ENCODE data around the gene OR2S2.
"Not testable (repeated sequence)": the region's sequence is repeated elsewhere in the genome, so short reads cannot be mapped to it uniquely, and the experiment has no call there.

The OR2S2 gene

DNA sequence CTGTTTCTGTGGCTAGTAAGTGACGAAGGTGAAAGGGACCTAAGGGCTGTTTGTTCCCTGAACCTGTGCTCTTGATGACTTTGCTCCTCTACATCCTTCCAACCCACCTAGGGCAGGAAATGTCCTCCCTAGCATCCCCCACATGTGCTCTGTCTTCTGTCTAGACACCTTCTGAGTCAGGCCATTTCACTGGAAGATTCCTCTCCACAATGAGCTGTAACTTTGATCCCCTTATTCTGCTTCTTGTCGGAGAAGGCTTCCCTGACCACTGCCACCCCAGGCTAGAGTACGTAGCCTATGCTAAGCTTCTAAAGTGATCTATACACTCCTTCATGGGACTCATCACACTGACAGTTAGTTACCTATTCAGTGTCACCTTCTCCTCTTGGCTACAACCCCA is 27.0 kb downstream of the OR2S2 start:
- DNase-seq, result no peak

DNA sequence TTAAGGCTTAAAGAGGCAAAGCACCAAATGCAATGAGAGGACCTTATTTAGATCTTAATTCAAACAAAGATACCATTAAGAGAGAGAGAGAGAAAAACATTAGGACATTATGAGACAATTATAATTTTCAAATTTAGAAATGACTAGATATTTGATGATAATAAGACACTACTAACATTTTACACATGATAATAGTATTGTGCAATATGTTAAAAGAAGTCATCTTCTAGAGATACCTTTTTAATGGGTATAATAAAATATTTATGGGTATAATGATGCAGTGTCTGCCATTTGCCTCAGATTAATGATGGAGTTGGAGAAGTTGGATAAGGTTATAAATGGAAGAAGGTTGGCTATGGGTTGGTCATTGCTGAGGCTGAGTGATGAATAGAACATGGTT is 27.4 kb downstream of the OR2S2 start:
- DNase-seq, result no peak

DNA sequence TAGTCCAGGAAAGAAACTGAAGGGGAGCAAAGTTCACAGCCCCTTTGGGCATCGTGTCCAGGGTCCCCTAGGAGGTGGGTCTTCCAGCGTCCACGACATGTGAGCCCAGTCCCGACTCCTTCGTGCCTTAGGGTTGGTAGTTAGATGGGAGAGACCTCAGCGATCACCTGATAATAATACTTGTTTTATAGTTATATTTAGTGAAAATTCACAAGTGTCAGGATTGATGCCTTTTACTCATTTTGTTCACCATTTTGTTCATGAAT is 28.6 kb downstream of the OR2S2 start:
- DNase-seq, result no peak

DNA sequence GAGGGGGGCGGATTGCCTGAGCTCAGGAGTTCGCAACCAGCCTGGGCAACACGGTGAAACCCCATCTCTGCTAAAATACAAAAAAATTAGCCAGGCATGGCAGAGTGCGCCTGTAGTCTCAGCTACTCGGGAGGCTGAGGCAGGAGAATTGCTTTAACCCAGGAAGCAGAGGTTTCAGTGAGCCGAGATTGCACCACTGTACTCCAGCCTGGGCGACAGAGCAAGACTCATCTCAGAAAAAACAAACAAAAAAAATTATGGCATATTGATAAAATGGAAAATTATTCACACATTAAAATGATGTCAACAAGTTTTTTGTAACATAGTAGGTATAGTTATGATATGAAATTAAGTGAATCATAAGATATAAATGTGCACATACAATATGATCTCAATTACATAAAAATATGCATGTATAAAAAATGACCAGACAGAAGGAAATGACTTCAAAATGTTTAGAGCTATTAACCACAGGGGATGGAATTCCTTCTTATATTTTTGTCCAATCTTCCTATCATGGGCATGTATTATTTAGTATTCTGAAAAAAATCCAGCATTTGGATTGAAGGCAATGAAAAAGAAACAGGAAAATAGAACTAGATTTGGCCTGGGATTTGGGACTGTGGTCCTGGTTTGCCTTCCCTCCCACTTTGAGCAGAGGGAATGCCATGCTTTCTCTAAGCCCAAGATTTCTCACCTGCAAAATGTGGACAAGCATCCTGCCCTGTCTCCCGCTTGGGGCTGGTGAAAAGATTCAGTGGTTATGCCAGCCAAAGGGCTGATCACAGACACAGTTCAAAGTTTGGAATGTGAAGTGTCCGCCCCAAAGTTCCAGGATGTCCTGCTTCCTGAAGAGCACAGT is 29.1 kb downstream of the OR2S2 start:
- DNase-seq, result no peak

DNA sequence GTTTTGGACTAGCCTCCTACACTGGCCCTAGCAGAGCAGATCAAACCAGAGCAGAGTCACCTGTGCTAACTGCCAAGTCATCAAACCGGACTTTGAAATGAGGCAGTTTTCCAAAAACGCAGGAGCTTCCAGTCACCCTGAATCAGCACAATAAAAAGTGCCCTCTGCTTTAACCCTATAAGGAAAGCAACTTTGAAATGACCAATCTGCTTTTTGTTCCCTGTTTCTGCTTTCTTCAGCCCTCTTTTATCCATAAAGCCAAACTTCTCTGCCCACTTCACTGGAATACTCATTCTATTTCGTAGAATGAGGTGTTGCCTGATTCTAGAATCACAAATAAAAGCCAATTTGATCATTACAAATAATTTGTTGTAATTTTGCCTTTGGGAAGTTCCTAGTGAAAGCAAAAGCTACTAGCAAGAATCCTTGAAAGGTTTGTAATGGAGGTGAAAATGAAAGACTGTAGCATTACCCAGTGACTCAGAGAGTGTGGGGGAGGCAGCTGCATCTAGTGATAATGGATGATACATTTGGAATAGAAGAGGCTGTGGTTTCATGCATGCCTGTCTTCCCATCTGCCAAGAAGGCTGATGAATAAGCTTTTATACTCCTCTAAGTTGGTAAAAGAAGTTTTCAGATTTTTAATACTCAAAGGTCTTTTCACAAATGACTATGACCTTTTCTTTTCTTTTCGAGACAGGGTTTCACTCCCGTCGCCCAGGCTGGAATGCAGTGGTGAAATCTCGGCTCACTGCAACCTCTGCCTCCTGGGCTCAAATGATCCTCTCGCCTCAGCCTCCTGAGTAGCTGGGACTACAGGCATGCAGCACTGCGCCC is 33.8 kb downstream of the OR2S2 start:
- DNase-seq, result no peak

DNA sequence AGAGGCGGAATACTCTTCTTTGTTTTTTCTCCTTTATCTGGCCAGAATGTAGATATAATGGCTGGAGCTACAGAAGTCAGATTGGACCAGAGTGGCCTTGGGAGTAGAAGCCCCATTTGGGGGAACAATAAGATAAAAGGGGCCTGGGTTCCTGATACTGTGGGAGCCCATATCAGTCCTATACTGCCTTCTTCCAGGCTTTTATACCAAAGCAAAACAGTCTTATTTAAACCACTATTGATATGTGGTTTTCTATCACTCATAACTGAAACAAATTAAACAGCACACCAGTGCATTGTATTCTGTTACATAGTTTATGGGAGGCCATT is 34.4 kb downstream of the OR2S2 start:
- DNase-seq, result no peak

DNA sequence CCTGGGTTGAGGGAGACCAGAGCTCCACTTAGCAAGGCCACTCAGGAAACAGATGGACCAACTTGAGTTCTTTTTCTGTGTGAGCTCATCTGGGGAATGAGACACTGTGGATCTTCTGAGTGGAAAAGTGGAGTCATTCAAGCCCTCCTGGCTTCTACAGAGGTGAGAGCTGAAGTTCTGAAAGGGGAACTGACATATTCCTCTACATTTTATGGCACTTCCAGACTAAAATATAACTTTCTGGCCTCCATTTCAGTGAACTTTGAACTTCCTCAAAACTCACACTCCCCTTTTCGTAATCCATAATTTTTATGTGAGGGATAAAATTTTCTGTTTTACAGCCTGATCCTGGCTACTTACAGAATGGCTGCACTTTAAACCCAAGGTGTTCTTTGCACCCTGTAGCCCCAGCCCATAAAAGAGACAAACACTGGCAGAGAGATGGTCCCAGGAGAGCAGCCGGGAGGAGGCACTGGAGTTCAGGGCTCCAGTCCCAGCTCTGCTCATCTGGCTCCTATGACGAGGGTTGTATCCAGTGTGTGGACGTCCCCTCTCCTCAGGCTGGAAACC is 37.8 kb downstream of the OR2S2 start:
- DNase-seq, result peak; percentile 50

DNA sequence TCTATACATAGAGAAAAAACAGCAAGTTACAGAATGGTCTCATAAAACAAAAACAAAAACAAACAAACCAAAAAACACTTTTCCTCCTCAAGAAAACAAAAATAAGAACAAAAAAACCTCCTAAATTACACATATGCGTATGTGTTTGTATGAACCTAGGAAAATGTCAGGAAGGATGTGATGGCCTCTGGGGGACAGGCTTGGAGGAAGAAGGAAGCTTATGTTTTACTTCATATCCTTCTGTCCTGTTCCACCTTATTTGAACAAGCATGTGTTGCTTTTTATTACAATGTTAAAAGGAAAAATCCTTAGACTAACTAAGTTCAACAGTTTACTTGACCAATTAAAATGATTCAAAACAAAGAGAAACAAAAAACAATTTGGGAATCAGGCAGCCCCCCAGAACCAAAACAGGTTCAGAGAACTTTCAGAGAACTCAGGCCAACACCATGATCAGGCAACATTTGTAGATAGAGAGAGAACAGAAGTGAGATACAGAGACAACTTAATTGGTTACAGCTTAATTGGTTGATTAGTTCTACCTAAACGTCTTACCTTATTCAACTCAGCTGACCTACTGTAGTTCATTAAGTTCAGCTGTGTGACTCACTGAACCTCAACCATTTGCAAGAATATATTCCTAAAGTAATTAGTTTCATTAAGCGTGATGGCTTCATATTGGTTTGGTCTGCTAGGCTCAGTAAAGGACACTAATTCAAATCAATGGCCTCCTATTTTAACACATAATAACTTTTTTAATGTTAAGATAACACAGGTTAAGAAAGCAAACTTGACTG is 38.5 kb downstream of the OR2S2 start:
- DNase-seq, result no peak

DNA sequence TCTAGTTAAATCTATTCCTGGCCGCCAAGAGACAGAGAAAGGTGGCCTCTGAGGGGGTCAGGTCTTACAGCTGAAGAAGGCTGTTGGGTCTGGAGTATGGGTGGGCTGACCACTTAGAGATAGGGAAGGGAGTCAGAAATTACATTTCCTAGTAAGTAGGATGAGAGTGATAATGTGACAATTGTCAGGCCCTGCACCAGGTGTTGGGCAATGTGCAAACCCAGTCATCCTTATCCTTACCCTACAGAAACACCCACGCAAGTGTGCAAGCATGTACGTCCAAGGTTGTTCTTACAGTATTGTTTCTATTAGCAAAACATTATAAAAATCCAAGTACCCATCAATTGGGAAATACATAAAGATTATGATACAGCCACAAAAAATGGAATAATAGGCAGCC is 39.2 kb downstream of the OR2S2 start:
- DNase-seq, result no peak

DNA sequence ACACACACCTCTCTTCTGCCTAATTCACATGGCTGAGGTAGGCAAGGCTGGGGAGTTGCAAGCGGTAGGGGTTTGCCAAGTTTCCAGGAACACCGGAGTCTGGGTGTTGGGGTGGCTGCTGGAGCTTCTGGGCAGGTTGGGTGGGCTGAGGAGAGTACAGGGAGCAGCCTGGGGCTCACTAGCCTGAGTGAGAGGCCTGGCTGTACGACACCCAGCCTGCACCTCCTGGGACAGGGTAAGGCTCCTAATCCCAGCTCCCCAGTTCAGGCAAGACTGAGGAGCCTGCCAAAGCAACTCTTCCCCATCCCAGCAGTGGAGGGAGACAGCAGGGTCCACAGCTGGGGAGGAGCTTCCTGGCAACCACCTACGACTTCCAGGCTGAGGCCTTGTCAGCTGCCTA is 40.7 kb downstream of the OR2S2 start:
- DNase-seq, result no peak

DNA sequence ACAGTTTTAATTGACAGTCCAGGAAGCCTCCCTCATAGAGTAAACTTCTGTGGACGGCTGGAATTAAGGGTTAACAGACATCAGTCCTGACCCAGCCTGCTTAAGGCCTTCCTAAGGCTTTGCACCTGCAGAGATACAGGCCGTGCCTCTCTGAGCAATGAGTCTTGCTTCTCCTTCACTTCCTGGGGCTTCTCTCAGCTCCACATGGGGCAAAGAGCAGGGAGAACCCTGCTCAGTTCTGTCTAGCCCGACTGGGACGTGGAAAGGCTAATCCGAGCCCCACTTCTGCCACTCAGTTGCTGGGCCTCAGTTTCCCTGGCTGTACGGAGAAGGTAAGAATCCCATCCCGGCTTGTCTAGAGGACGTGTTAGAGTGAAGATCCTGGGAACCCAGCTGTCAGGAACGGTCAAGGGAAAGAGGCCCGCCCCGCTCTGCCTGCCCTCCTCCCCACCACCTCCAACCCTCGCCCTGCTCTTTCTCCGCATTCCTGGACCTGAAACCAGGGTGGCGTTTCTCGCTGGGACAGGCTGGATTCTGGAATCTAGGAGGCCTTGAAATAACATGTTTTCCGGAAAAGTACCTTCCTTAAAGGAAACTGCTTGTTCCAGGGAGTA is 42.2 kb downstream of the OR2S2 start:
- no peak for DNase-seq

DNA sequence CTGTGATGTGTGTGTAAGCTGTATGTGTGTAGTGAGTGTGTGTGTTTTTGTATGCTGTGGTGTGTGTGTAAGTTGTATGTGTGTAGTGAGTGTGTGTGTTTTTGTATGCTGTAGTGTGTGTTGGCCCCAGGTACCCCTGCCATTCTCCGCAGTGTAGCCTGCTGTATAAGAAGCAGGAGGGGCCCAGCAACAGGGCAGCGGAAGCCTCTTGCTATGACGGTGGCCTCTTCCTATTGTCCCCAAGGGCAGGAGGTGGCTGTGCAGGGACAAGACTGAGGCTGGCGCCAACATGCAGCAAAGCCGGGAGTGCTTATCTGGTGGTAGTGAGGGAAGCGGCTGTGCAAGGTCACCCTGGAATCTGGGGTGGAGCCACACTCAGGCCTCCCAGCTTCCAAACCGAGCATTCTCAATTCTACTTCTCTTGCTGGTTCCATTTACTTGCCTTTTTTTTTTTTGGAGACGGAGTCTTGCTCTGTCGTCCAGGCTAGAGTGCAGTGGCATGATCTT is 43.6 kb downstream of the OR2S2 start:
- no peak for DNase-seq

DNA sequence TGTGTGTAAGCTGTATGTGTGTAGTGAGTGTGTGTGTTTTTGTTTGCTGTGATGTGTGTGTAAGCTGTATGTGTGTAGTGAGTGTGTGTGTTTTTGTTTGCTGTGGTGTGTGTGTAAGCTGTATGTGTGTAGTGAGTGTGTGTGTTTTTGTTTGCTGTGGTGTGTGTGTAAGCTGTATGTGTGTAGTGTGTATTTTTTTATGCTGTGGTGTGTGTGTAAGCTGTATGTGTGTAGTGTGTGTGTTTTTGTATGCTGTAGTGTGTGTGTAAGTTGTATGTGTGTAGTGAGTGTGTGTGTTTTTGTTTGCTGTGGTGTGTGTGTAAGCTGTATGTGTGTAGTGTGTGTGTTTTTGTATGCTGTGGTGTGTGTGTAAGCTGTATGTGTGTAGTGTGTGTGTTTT is 44.5 kb downstream of the OR2S2 start:
- DNase-seq, result not testable (repeated sequence)

DNA sequence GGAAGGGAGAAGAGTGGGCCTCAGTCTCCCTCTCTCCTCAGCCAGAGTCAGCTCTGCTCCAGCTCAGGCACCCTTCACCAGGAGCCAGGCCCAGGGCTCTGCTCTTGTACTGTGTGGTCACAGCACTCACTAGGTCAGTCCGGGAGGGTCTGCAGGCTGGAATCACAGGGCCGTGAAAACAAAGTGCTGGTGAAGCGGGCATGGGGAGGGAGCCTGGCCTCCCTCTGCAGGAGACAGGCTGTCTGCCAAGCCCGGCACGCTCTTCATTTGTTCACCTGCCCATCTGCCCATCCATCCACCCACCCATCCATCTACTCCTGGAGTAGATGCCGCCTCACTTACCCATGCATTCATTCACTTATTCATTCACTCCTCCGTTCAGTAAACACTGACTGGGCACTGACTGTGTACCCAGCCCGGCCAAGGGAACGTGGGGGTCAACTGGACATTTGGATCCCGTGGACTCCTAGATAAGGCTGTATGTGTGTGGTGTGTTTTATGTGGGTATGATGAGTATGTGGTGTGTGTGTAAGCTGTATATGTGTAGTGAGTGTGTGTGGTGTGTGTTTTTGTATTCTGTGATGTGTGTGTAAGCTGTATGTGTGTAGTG is 45.1 kb downstream of the OR2S2 start:
- DNase-seq, result no peak

DNA sequence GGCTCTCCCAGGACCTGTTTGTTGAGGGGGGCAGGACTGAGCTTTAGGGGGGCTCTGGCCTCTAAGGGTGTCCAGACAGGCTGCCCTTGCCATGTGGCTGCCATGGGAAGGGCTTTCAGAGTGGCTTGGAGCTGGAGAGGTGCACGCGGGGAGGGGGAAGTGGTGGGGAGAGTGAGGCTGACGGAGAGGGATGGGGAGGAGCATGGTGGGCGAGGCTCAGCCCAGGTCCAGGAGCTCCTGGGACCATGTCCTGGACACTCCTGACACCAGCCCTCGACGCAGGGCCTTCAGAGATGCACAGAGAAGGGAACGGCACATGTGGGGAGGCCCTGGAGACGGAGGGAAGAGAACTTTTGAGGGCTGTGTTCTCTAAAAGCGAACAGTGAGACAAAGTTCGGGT is 46.3 kb downstream of the OR2S2 start:
- DNase-seq, result no peak

DNA sequence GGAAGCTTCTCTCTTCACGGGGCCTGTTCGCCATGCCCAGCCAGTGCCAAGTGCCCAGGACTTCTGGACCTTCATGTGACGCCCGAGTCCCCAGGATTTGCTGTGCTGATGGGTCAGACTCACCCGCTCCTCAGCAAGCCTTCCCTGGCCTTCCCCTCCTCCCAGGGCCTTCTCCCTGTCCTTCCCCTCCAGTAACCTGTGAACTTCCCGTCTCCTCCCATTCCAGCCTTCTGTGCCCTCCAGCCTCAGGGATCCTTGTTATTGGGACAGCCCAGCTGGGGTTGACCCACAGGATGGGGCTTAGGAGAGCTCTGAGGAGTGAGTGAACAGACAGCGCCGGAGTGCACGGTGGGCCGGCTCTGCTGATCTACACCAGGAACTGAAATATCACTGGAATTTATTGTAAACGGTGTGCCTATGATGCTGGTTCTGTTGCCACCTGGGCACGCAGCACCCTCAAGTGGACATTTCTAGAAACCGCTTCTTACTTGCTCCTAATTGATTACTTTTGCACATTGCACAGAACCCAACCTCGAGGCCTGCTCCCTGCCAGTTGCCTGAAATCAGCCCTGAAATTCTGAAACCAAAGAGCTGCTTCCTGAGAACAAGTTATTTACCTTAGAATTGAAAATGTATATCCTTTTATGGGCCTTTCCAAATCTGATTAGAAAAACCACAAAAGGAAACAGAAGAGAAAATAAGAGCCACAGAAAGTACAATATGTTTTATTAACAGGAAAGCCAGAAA is 47.2 kb downstream of the OR2S2 start:
- no peak for DNase-seq

DNA sequence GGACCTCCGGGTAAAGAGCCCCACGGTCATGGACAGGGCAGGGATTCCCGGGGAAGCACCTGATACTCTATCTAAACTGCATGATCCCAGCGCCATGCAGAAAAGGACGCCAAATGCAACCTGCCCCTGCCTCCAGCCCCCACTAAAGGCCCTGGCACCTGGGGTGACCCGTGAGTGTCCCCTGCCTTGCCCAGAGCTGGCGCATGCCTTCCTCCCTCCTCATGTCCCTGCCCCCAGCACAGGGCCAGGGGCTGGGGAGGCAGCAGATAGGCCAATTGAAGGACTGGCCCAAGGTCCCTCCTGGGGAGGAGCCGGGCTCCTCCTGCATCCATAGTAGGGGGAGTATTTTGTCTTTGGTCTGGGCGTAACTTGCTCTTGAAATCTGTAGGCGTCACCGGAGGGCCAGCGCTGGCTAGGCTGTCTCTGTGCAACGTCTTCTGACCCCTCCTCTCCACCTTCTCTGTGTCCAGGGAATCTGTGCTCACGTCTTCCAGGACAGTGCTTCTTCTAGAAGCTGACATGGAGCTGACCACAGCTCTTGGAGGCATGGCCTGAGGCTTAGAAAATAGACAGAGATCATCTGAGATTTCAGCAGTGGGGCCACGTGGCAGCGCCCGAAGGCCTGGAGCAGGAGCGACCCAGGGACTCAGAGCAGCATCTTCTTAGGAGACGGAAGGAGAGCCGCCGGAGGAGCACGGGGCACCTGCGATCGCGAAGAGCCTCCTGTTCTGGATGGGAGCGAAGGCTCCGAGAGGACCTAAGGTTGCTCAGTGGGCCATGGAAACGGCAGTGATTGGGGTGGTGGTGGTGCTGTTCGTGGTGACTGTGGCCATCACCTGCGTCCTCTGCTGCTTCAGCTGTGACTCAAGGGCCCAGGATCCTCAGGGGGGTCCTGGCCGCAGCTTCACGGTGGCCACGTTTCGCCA is 48.0 kb downstream of the OR2S2 start:
- no peak for DNase-seq

DNA sequence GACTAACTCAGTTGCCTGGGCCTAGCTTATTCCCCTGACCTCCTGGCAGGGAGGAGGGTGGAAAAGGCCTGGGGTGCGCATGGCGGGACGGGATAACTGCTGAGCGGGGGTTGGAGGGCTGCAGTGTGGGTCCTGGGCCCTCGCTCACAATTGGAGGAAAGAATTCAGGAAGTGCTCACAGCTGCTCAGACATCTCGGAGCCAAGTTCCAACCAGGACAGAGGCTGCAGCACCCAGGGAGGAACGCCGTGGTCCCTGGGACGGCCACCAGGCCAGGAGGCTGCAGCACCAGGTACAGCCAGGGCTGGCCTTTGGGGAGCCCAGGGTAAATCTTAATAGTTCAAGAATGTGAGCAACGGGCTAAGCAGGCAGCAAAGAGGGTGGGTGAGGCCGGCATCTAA is 48.7 kb downstream of the OR2S2 start, which contains the start of gene SPAAR:
Gene SPAAR, plus strand, starts transcription at position 217 of the 400 bp plus-strand sequence. CDS start 974 bp downstream, outside the sequence.
- DNase-seq, result no peak

DNA sequence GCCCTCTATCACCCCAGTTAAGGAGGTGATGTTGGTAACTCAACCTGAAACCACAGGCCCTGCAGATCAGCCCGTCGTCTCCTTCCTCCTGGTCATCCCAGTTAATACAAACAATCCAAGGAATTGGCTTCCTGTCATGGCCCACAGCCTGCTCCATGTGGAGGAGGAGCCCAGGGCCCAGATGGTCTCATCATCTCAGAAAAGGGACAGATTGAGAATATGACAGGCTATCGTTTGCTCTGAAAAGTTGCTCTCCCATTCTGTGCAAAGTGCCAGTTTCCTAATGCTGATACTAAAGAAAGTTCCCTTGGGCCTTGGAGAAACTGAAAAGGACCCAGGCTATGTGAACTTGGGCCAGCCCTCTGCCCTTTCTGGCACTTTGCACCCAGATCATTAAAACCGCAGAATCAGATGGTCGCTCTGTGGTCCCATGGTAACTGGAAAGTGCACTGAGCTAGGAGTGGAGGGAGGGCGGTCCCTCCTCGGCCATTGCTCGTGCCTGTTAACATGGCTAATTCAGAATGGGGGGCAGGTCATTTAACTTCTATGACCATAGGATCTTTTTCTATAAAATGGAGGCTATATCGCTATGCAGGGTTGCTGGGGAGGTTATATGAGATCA is 49.3 kb downstream of the OR2S2 start:
- peak; percentile 63 for DNase-seq
